HL-60 (cell line): ENCODE results near the gene TPCN2.

Experiments used
- TF ChIP-seq, protein P1 (sequence below): IDR thresholded peaks from one replicate; pipeline ENCODE4 v1.5.1; 2011; ENCODE audit warnings: low read length, control low read depth, inconsistent platforms; ENCODE audit not compliant: insufficient read depth
- TF ChIP-seq, protein P2 (sequence below): IDR thresholded peaks from 2 replicates; pipeline ENCODE4 v1.6.1; 2012; ENCODE audit warnings: low read depth; ENCODE audit not compliant: insufficient replicate concordance

DNA sequence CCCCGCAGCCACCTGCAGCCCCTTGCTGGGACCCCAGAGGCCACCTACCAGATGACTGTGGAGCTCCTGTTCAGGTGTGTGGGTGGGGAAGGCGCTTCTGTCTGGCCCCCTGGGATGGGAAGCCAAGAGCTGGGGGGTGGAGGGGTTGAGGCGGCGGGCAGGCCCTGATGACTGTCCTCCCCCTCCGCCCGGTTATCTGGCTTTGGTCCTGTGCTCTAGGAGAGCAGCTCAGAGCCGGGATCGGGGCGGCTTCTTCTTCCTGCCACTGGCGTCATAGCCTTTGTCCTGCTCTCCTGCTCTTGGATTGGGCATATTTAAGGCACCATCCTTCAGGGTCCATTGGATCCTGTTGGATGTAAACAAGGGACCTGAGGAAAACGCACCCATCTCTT, 38.4 kb downstream of the TPCN2 start:
- TF ChIP-seq, protein P1, sequence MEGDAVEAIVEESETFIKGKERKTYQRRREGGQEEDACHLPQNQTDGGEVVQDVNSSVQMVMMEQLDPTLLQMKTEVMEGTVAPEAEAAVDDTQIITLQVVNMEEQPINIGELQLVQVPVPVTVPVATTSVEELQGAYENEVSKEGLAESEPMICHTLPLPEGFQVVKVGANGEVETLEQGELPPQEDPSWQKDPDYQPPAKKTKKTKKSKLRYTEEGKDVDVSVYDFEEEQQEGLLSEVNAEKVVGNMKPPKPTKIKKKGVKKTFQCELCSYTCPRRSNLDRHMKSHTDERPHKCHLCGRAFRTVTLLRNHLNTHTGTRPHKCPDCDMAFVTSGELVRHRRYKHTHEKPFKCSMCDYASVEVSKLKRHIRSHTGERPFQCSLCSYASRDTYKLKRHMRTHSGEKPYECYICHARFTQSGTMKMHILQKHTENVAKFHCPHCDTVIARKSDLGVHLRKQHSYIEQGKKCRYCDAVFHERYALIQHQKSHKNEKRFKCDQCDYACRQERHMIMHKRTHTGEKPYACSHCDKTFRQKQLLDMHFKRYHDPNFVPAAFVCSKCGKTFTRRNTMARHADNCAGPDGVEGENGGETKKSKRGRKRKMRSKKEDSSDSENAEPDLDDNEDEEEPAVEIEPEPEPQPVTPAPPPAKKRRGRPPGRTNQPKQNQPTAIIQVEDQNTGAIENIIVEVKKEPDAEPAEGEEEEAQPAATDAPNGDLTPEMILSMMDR = no peak
- TF ChIP-seq, protein P2, sequence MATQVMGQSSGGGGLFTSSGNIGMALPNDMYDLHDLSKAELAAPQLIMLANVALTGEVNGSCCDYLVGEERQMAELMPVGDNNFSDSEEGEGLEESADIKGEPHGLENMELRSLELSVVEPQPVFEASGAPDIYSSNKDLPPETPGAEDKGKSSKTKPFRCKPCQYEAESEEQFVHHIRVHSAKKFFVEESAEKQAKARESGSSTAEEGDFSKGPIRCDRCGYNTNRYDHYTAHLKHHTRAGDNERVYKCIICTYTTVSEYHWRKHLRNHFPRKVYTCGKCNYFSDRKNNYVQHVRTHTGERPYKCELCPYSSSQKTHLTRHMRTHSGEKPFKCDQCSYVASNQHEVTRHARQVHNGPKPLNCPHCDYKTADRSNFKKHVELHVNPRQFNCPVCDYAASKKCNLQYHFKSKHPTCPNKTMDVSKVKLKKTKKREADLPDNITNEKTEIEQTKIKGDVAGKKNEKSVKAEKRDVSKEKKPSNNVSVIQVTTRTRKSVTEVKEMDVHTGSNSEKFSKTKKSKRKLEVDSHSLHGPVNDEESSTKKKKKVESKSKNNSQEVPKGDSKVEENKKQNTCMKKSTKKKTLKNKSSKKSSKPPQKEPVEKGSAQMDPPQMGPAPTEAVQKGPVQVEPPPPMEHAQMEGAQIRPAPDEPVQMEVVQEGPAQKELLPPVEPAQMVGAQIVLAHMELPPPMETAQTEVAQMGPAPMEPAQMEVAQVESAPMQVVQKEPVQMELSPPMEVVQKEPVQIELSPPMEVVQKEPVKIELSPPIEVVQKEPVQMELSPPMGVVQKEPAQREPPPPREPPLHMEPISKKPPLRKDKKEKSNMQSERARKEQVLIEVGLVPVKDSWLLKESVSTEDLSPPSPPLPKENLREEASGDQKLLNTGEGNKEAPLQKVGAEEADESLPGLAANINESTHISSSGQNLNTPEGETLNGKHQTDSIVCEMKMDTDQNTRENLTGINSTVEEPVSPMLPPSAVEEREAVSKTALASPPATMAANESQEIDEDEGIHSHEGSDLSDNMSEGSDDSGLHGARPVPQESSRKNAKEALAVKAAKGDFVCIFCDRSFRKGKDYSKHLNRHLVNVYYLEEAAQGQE = no peak
